SK-N-SH treated with all-trans-retinoic acid at 6 μM for 48 hours (cell line): ENCODE results near the gene IQSEC1.

Experiments
- ATAC-seq: fragments of 200-7000 bp; cut with Tn5 transposase; 3 replicates; pipeline ENCODE4 v1.9.1; 2020; ENCODE audit warnings: mild to moderate bottlenecking, moderate library complexity
- ARNTL ChIP-seq: fragments of 450-650 bp; formaldehyde crosslinking; IDR thresholded peaks from 2 replicates; pipeline ENCODE4 v1.5.0; 2020; ENCODE audit warnings: low read depth, mild to moderate bottlenecking, moderate library complexity, borderline replicate concordance
- CREB5 ChIP-seq: fragments of 250-450 bp; sonication (Bioruptor Pico); IDR thresholded peaks from 2 replicates; pipeline ENCODE4 v1.5.1; 2020; ENCODE audit warnings: low read depth, mild to moderate bottlenecking, moderate library complexity
- CSDC2 ChIP-seq: fragments of 250-450 bp; sonication (Bioruptor Pico); IDR thresholded peaks from 2 replicates; pipeline ENCODE4 v1.5.0; 2020; ENCODE audit warnings: mild to moderate bottlenecking, moderate library complexity
- CSRNP3 ChIP-seq: fragments of 250-450 bp; sonication (Bioruptor Pico); IDR thresholded peaks from 2 replicates; pipeline ENCODE4 v1.5.1; 2021; ENCODE audit warnings: mild to moderate bottlenecking, moderate library complexity
- ESRRG ChIP-seq: fragments of 250-450 bp; sonication (Bioruptor Pico); IDR thresholded peaks from 2 replicates; pipeline ENCODE4 v1.6.1; 2021; ENCODE audit warnings: mild to moderate bottlenecking
- GLIS3 ChIP-seq: fragments of 250-450 bp; sonication (Bioruptor Pico); IDR thresholded peaks from 2 replicates; pipeline ENCODE4 v1.5.0; 2020; ENCODE audit warnings: mild to moderate bottlenecking, moderate library complexity
- OSR1 ChIP-seq: fragments of 250-450 bp; sonication (Bioruptor Pico); IDR thresholded peaks from 2 replicates; pipeline ENCODE4 v1.8.0; 2022; ENCODE audit warnings: moderate library complexity, mild to moderate bottlenecking, inconsistent platforms
- POU6F1 ChIP-seq: fragments of 250-450 bp; sonication (Bioruptor Pico); IDR thresholded peaks from 2 replicates; pipeline ENCODE4 v1.8.0; 2021; ENCODE audit warnings: low read depth, mild to moderate bottlenecking, moderate library complexity, borderline replicate concordance
- PPARA ChIP-seq: fragments of 250-450 bp; sonication (Bioruptor Pico); IDR thresholded peaks from 2 replicates; pipeline ENCODE4 v1.5.0; 2020; ENCODE audit warnings: mild to moderate bottlenecking, borderline replicate concordance
- RARB ChIP-seq: fragments of 250-450 bp; sonication (Bioruptor Pico); IDR thresholded peaks from 2 replicates; pipeline ENCODE4 v1.8.0; 2021; ENCODE audit warnings: mild to moderate bottlenecking, moderate library complexity
- SNAI2 ChIP-seq: fragments of 250-450 bp; sonication (Bioruptor Pico); IDR thresholded peaks from 2 replicates; pipeline ENCODE4 v1.5.0; 2020; ENCODE audit warnings: mild to moderate bottlenecking, moderate library complexity
- TCF4 ChIP-seq: fragments of 250-450 bp; sonication (Bioruptor Pico); IDR thresholded peaks from 2 replicates; pipeline ENCODE4 v1.8.0; 2021; ENCODE audit warnings: mild to moderate bottlenecking, moderate library complexity, borderline replicate concordance
- TOX ChIP-seq: fragments of 250-450 bp; sonication (Bioruptor Pico); IDR thresholded peaks from 2 replicates; pipeline ENCODE4 v1.8.0; 2021; ENCODE audit warnings: mild to moderate bottlenecking, moderate library complexity, borderline replicate concordance
- TSHZ2 ChIP-seq: fragments of 250-450 bp; sonication (Bioruptor Pico); IDR thresholded peaks from 2 replicates; pipeline ENCODE4 v1.5.0; 2020; ENCODE audit warnings: mild to moderate bottlenecking, moderate library complexity
- ZC3H10 ChIP-seq: fragments of 250-450 bp; sonication (Bioruptor Pico); IDR thresholded peaks from 2 replicates; pipeline ENCODE4 v1.5.1; 2021; ENCODE audit warnings: mild to moderate bottlenecking, moderate library complexity
- ZFP3 ChIP-seq: fragments of 250-450 bp; sonication (Bioruptor Pico); IDR thresholded peaks from 2 replicates; pipeline ENCODE4 v1.5.0; 2020; ENCODE audit warnings: mild to moderate bottlenecking, moderate library complexity
- ZFP30 ChIP-seq: fragments of 450-650 bp; formaldehyde crosslinking; IDR thresholded peaks from 2 replicates; pipeline ENCODE4 v1.5.0; 2022; ENCODE audit warnings: mild to moderate bottlenecking, moderate library complexity
- ZNF565 ChIP-seq: fragments of 450-650 bp; formaldehyde crosslinking; conservative IDR thresholded peaks from 2 replicates; pipeline ENCODE4 v1.5.0; 2020; ENCODE audit warnings: low read depth, mild to moderate bottlenecking, moderate library complexity
- ZNF70 ChIP-seq: fragments of 450-650 bp; formaldehyde crosslinking; IDR thresholded peaks from 2 replicates; pipeline ENCODE4 v1.5.0; 2020; ENCODE audit warnings: mild to moderate bottlenecking, moderate library complexity
- ZNF8 ChIP-seq: fragments of 450-650 bp; formaldehyde crosslinking; IDR thresholded peaks from 2 replicates; pipeline ENCODE4 v1.5.0; 2020; ENCODE audit warnings: mild to moderate bottlenecking, moderate library complexity

The IQSEC1 gene

GRCh38 chr3:13116426-13116825 is 43.2 kb upstream of the IQSEC1 start:
- TF ChIP-seq CSRNP3 (CRISPR knock-in tag) (no peak), TSHZ2 (no peak), POU6F1 (CRISPR knock-in tag) (no peak), ZFP30 (no peak)
- ATAC-seq: no peak

GRCh38 chr3:13115991-13116390 is 42.8 kb upstream of the IQSEC1 start:
- ATAC-seq: no peak
- TF ChIP-seq SNAI2 (CRISPR knock-in tag) (no peak), RARB (CRISPR knock-in tag) (no peak), TOX (CRISPR knock-in tag) (no peak), OSR1 (CRISPR knock-in tag) (no peak), ARNTL (no peak), TCF4 (CRISPR knock-in tag) (no peak), CSRNP3 (CRISPR knock-in tag) (no peak), PPARA (CRISPR knock-in tag) (no peak), GLIS3 (CRISPR knock-in tag) (no peak), CSDC2 (CRISPR knock-in tag) (no peak), ZFP30 (no peak), ZNF8 (CRISPR knock-in tag) (no peak), TSHZ2 (no peak)

- ATAC-seq: no peak
- TF ChIP-seq CSDC2 (CRISPR knock-in tag): no peak
- TF ChIP-seq ZNF8 (CRISPR knock-in tag): no peak
- no peak for TF ChIP-seq CSRNP3 (CRISPR knock-in tag)
- TF ChIP-seq ZNF565 (CRISPR knock-in tag): no peak
- no peak for TF ChIP-seq ZFP30
- no peak for TF ChIP-seq ZNF70 (CRISPR knock-in tag)
- no peak for TF ChIP-seq OSR1 (CRISPR knock-in tag)
- TF ChIP-seq ZC3H10 (CRISPR knock-in tag): no peak
- no peak for TF ChIP-seq SNAI2 (CRISPR knock-in tag)
- TF ChIP-seq PPARA (CRISPR knock-in tag): no peak
- no peak for TF ChIP-seq TSHZ2
- no peak for TF ChIP-seq CREB5
- no peak for TF ChIP-seq ZFP3 (CRISPR knock-in tag)
- no peak for TF ChIP-seq ESRRG (CRISPR knock-in tag)
Measured at GRCh38 chr3:13115576-13115910, 42.3 kb upstream of the IQSEC1 start.
